OCI-LY7 (cell line): ENCODE data around the gene NF2. TPM values are rescaled to one million over a fixed set of nuclear protein-coding genes. Genes with fewer than 3 reads are reported as not detected.

Experiments
- BruUV-seq: library from RNA; stranded (reverse); fragments of 400-500 nt; replicated peaks from 2 replicates; lab custom pipeline; 2021; lab: Mats Ljungman, UMichigan
- CTCF ChIA-PET: fragments of 300-600 bp; sonication (Branson Sonifier 250); formaldehyde crosslinking; loops from one replicate; lab custom pipeline; 2022; ENCODE audit warnings: antibody characterized with exemption; ENCODE audit not compliant: unreplicated experiment; lab: Charles Lee
- POLR2A ChIA-PET: fragments of 300-600 bp; sonication (Branson Sonifier 250); formaldehyde crosslinking; loops from one replicate; lab custom pipeline; 2022; ENCODE audit warnings: antibody characterized with exemption; lab: Charles Lee
- DNase-seq: peaks from one replicate; pipeline ENCODE4 v3.0.0-alpha.2; 2015; ENCODE audit warnings: low spot score
- H2AFZ ChIP-seq: fragments of 200-600 bp; sonication (generic), shearing (Covaris generic); 2 replicates; pipeline ENCODE4 v1.6.1; 2014; ENCODE audit warnings: mild to moderate bottlenecking, antibody characterized with exemption, low read length, moderate library complexity
- H3K27ac ChIP-seq: fragments of 200-600 bp; sonication (generic); 2 replicates; pipeline ENCODE4 v1.5.1; 2014; ENCODE audit warnings: mixed run types, low read depth, mild to moderate bottlenecking, moderate library complexity, low read length, inconsistent platforms; ENCODE audit not compliant: poor library complexity, severe bottlenecking
- H3K36me3 ChIP-seq: fragments of 200-600 bp; sonication (generic); 2 replicates; pipeline ENCODE4 v1.6.1; 2014; ENCODE audit warnings: mild to moderate bottlenecking, antibody characterized with exemption, low read length, moderate library complexity, mixed read lengths; ENCODE audit not compliant: insufficient read depth
- H3K4me1 ChIP-seq: fragments of 200-600 bp; sonication (generic); 2 replicates; pipeline ENCODE4 v1.5.1; 2014; ENCODE audit warnings: mild to moderate bottlenecking, low read length; ENCODE audit not compliant: insufficient read depth, poor library complexity, severe bottlenecking
- H3K4me2 ChIP-seq: fragments of 200-600 bp; sonication (generic); 2 replicates; pipeline ENCODE4 v1.6.1; 2014; ENCODE audit warnings: mild to moderate bottlenecking, low read length
- H3K4me3 ChIP-seq: fragments of 200-600 bp; sonication (generic); 2 replicates; pipeline ENCODE4 v1.5.1; 2014; ENCODE audit warnings: mild to moderate bottlenecking, low read depth, low read length; ENCODE audit not compliant: poor library complexity, severe bottlenecking
- H3K79me2 ChIP-seq: fragments of 200-600 bp; sonication (generic); 2 replicates; pipeline ENCODE4 v1.6.1; 2016; ENCODE audit warnings: low read depth, mild to moderate bottlenecking, low read length, moderate library complexity, mixed read lengths; ENCODE audit not compliant: insufficient read depth
- H3K9me2 ChIP-seq: fragments of 200-600 bp; sonication (generic); 2 replicates; pipeline ENCODE4 v1.6.1; 2016; ENCODE audit warnings: mild to moderate bottlenecking, low read length, mixed read lengths; ENCODE audit not compliant: insufficient read depth
- H3K9me3 ChIP-seq: fragments of 200-600 bp; sonication (generic); 2 replicates; pipeline ENCODE4 v1.6.1; 2014; ENCODE audit warnings: mild to moderate bottlenecking, mixed run types, low read length, mixed read lengths
- H4K20me1 ChIP-seq: fragments of 200-600 bp; sonication (generic); 2 replicates; pipeline ENCODE4 v1.6.1; 2014; ENCODE audit warnings: mild to moderate bottlenecking, antibody characterized with exemption, low read length, moderate library complexity, mixed read lengths; ENCODE audit not compliant: insufficient read depth
- EZH2phosphoT487 ChIP-seq: fragments of 200-600 bp; sonication (generic); IDR thresholded peaks from 2 replicates; pipeline ENCODE4 v1.6.1; 2018; ENCODE audit warnings: low read depth, borderline replicate concordance, mild to moderate bottlenecking, mixed run types, antibody characterized with exemption, low read length, moderate library complexity, mixed read lengths
- intact Hi-C: fragments of 100-400 bp; cut with micrococcal nuclease; formaldehyde crosslinking; loops from one replicate; pipeline ENCODE4 v1.10.0; 2022; ENCODE audit not compliant: unreplicated experiment
- total RNA-seq, 2 experiments: library from RNA; depleted of rRNA in 1 of 2; stranded (reverse); fragments of >200 nt in 1 of 2; shearing (Covaris generic) in 1 of 2; gene quantifications; 2 replicates each; pipeline ENCODE4 v1.2.3, GENCODE V29; 2014 to 2022
- TF ChIP-seq, protein P1 (sequence below): fragments of 200-600 bp; sonication (generic); conservative IDR thresholded peaks from 2 replicates; pipeline ENCODE4 v1.5.1; 2014; ENCODE audit warnings: mild to moderate bottlenecking, antibody characterized with exemption, low read length, moderate library complexity, mixed read lengths

The NF2 gene
- total RNA-seq, 2 experiments from 2014 or later = 22.2 to 34.8 TPM

DNA sequence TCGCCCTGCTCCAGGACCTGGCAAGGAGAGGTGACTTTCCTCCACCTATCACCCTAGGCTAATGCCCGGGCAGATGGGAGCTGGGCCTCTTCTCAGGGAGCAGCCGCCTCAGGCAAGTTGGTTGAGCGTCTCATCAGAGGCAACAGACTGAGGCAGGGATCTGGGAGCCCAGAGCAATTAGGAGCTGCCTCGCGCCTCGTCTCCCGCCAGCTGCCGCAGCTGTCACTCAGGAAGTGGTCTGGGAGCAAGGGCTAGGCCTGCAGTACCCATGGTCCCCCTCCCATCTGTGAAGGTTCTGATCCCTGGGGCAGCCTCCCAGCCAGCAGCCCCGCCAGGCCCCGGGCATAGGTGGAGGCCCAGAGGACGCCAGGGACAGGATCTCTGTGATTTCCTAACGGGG, 111.8 kb downstream of the NF2 start:
- Histone ChIP-seq H4K20me1 (no peaks in the 10 kb centered on the region), H2AFZ (no peak overlapping the region), H3K27ac (no peak overlapping the region), H3K4me3 (no peak overlapping the region), H3K36me3 (no peaks in the 10 kb centered on the region), H3K4me1 (no peaks in the 10 kb centered on the region), H3K9me3 (no peaks in the 10 kb centered on the region), H3K4me2 (no peak overlapping the region), H3K79me2 (no peaks in the 10 kb centered on the region), H3K9me2 (no peaks in the 10 kb centered on the region)
- intact Hi-C loops = no loop called here
- POLR2A ChIA-PET = no interaction called here
- CTCF ChIA-PET = no interaction called here
- no peak for DNase-seq
- BruUV-seq = no TSS peak
- TF ChIP-seq, protein P1, sequence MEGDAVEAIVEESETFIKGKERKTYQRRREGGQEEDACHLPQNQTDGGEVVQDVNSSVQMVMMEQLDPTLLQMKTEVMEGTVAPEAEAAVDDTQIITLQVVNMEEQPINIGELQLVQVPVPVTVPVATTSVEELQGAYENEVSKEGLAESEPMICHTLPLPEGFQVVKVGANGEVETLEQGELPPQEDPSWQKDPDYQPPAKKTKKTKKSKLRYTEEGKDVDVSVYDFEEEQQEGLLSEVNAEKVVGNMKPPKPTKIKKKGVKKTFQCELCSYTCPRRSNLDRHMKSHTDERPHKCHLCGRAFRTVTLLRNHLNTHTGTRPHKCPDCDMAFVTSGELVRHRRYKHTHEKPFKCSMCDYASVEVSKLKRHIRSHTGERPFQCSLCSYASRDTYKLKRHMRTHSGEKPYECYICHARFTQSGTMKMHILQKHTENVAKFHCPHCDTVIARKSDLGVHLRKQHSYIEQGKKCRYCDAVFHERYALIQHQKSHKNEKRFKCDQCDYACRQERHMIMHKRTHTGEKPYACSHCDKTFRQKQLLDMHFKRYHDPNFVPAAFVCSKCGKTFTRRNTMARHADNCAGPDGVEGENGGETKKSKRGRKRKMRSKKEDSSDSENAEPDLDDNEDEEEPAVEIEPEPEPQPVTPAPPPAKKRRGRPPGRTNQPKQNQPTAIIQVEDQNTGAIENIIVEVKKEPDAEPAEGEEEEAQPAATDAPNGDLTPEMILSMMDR = no peak
- TF ChIP-seq EZH2phosphoT487 = no peak

DNA sequence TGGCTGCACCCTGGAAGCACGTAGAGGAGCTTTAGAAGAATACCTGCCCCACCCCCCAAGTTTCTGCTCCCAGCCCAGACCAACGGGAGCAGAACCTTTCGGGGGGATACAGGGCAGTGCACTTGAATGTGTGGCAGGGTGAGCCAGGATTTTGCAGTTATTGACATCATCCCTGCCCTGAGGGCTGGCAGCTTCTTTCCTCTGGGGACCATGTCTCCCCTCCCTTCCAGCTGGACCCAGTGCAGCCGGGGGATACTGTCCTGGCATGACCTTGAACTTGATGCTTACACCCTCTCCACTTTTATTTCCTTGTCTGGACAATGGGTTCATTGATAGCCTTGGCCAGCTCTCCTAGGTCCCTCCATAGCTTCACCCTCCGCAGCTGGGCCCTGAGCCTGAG, 112.3 kb downstream of the NF2 start:
- no peak overlapping the region for H3K4me3 ChIP-seq
- ChIA-PET POLR2A (no interaction called here), CTCF (no interaction called here)
- no peak overlapping the region for H3K4me2 ChIP-seq
- no peaks in the 10 kb centered on the region for H3K36me3 ChIP-seq
- no TSS peak for BruUV-seq
- no peaks in the 10 kb centered on the region for H3K4me1 ChIP-seq
- intact Hi-C loops = no loop called here
- no peaks in the 10 kb centered on the region for H3K79me2 ChIP-seq
- DNase-seq = no peak
- no peaks in the 10 kb centered on the region for H4K20me1 ChIP-seq
- H3K9me3 ChIP-seq = no peaks in the 10 kb centered on the region
- H3K9me2 ChIP-seq = no peaks in the 10 kb centered on the region
- H3K27ac ChIP-seq = no peak overlapping the region
- TF ChIP-seq, protein P1 = no peak
- no peak for TF ChIP-seq EZH2phosphoT487
- H2AFZ ChIP-seq = no peak overlapping the region

DNA sequence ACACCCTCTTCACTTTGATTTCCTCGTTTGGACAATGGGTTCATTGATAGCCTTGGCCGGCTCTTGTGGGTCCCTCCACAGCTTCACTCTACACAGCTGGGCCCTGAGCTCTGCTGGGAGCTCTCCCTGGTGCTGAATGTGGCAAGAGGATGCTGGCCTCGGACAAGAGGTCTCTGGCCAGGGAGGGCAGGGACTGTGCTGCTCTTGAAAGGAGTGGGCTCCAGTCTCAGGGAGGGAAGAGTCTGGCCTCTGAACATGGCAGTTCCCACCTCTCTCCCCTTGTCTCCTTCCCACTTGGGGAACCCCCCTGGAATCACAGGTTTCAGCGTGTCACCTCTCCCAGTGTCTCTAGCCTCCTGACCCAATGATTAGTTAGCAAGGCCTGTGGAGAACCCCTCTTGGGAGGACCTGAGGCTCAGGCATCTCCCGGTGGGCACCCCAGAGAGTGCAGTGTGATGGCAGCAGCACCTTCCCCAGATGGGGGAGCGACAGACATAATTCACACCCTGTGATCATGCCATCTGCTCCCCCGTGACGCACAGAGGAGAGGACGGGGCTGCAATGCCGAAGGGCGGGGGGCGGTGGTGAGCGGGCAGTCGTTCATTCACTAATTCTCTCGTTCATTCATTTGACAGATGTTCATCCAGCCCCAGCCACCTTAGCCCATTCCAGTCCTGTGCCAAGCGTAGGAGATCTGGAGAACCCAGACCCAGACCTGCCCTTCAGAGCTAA, 113.5 kb downstream of the NF2 start:
- CTCF ChIA-PET = no interaction called here

More for the DNA sequence above, 113.5 kb downstream of the NF2 start:
- DNase-seq = peak; percentile 42
- no TSS peak for BruUV-seq
- Histone ChIP-seq H3K4me1 (no peaks in the 10 kb centered on the region), H3K27ac (no peak overlapping the region), H3K9me2 (no peaks in the 10 kb centered on the region), H3K4me2 (no peak overlapping the region), H2AFZ (no peak overlapping the region), H3K79me2 (no peaks in the 10 kb centered on the region), H3K36me3 (no peaks in the 10 kb centered on the region), H3K4me3 (no peak overlapping the region), H3K9me3 (no peaks in the 10 kb centered on the region), H4K20me1 (no peaks in the 10 kb centered on the region)
- TF ChIP-seq, protein P1 = no peak
- TF ChIP-seq EZH2phosphoT487 = no peak
- POLR2A ChIA-PET = interaction anchor here (0.7 kb wide), 1 partner anchor 97 kb away, joined by 4 read pairs; no protein-coding TSS in a partner anchor
- intact Hi-C loops = no loop called here
